LNCaP clone FGC (cell line): ENCODE data around the gene APOB.

Experiments used
- DNase-seq: peaks from one replicate; pipeline ENCODE4 v3.0.0-alpha.2; 2011; ENCODE audit warnings: low read depth
- H3K4me3 ChIP-seq: 2 replicates; pipeline ENCODE4 v1.5.1; 2011; ENCODE audit warnings: mild to moderate bottlenecking, low read depth, low read length, control low read depth
- CTCF ChIP-seq: IDR thresholded peaks from 2 replicates; pipeline ENCODE4 v1.5.1; 2012; ENCODE audit warnings: mild to moderate bottlenecking; ENCODE audit not compliant: control insufficient read depth, insufficient read depth; ENCODE audit errors: extremely low read depth

APOB gene

GRCh38 chr2:21006423-21007128, 37.3 kb downstream of the APOB start:
- DNase-seq: no peak
- no peak for TF ChIP-seq CTCF
- H3K4me3 ChIP-seq: no peak overlapping the region

- no peak for DNase-seq
- TF ChIP-seq CTCF: no peak
These were observed 38.0 kb downstream of the APOB start for GRCh38 chr2:21005700-21006422.

GRCh38 chr2:21005111-21005699, 38.7 kb downstream of the APOB start:
- no peak for TF ChIP-seq CTCF
- H3K4me3 ChIP-seq: no peak overlapping the region
- no peak for DNase-seq

More at GRCh38 chr2:21005700-21006422, 38.0 kb downstream of the APOB start:
- no peak overlapping the region for H3K4me3 ChIP-seq

GRCh38 chr2:21004181-21004572, 39.7 kb downstream of the APOB start:
- no peak for DNase-seq
- TF ChIP-seq CTCF: no peak
- H3K4me3 ChIP-seq: no peak overlapping the region

GRCh38 chr2:21003572-21004180, 40.2 kb downstream of the APOB start:
- H3K4me3 ChIP-seq: no peak overlapping the region
- no peak for DNase-seq

GRCh38 chr2:21002814-21003192, 41.1 kb downstream of the APOB start:
- H3K4me3 ChIP-seq: no peak overlapping the region
- TF ChIP-seq CTCF: no peak
- DNase-seq: no peak

More at GRCh38 chr2:21003572-21004180, 40.2 kb downstream of the APOB start:
- TF ChIP-seq CTCF: no peak
